Measurements from ENCODE around the gene UST.
"Not testable (repeated sequence)": the region's sequence is repeated elsewhere in the genome, so short reads cannot be mapped to it uniquely, and the experiment has no call there.

The UST gene

GRCh38 chr6:149015535-149016525, 269.0 kb downstream of the UST start:
- DNase-seq: no peak

GRCh38 chr6:149016716-149017115, 269.9 kb downstream of the UST start:
- DNase-seq: no peak

- no peak for DNase-seq
These were observed 273.5 kb downstream of the UST start for GRCh38 chr6:149020319-149020718.

- DNase-seq: no peak
These were observed 277.5 kb downstream of the UST start for GRCh38 chr6:149024361-149024760.

- DNase-seq: no peak
These were observed 278.2 kb downstream of the UST start for GRCh38 chr6:149025061-149025460.

GRCh38 chr6:149026530-149026942, 279.7 kb downstream of the UST start:
- no peak for DNase-seq

GRCh38 chr6:149027484-149027883, 280.7 kb downstream of the UST start:
- no peak for DNase-seq

GRCh38 chr6:149028767-149029405, 282.1 kb downstream of the UST start:
- peak; percentile 64 for DNase-seq

GRCh38 chr6:149031201-149031858, 284.5 kb downstream of the UST start:
- no peak for DNase-seq

GRCh38 chr6:149031859-149032598, 285.2 kb downstream of the UST start:
- DNase-seq: peak; percentile 27

GRCh38 chr6:149032599-149033405, 286.0 kb downstream of the UST start:
- peak; percentile 34 for DNase-seq

- no peak for DNase-seq
These were observed 286.6 kb downstream of the UST start for GRCh38 chr6:149033454-149033853.

GRCh38 chr6:149035766-149036165, 288.9 kb downstream of the UST start:
- DNase-seq: no peak

GRCh38 chr6:149037051-149037671, 290.3 kb downstream of the UST start:
- no peak for DNase-seq

- DNase-seq: not testable (repeated sequence)
These were observed 292.2 kb downstream of the UST start for GRCh38 chr6:149039025-149039424.

- no peak for DNase-seq
These were observed 295.1 kb downstream of the UST start for GRCh38 chr6:149041953-149042352.

GRCh38 chr6:149043476-149044130, 296.8 kb downstream of the UST start:
- no peak for DNase-seq

GRCh38 chr6:149044528-149044927, 297.7 kb downstream of the UST start:
- no peak for DNase-seq

GRCh38 chr6:149045404-149045803, 298.6 kb downstream of the UST start:
- no peak for DNase-seq

GRCh38 chr6:149046164-149046821, 299.5 kb downstream of the UST start:
- no peak for DNase-seq
